GM21423 (cell line): ENCODE data around the gene HSD11B2.

Experiments used
- ATAC-seq: cut with Tn5 transposase; IDR thresholded peaks from one replicate; pipeline ENCODE4 v1.9.1; 2021; ENCODE audit warnings: mild to moderate bottlenecking, moderate library complexity; ENCODE audit not compliant: unreplicated experiment

The HSD11B2 gene

GRCh38 chr16:67430977-67431774 lies at the start of gene HSD11B2:
Gene HSD11B2 (plus strand): TSS chr16:67431121. CDS start chr16:67431249, 128 bp downstream.
- ATAC-seq = no peak

- no peak for ATAC-seq
Measured at GRCh38 chr16:67383284-67383683, 47.6 kb upstream of the HSD11B2 start.

GRCh38 chr16:67384778-67385510 lies 46.0 kb upstream of the HSD11B2 start:
- no peak for ATAC-seq

- ATAC-seq = no peak
Measured at GRCh38 chr16:67386861-67387455, 44.0 kb upstream of the HSD11B2 start.

- no peak for ATAC-seq
Measured at GRCh38 chr16:67387479-67388079, 43.3 kb upstream of the HSD11B2 start.

GRCh38 chr16:67388191-67388590 lies 42.7 kb upstream of the HSD11B2 start:
- ATAC-seq = no peak

- ATAC-seq = no peak
Measured at GRCh38 chr16:67388591-67388990, 42.3 kb upstream of the HSD11B2 start.

GRCh38 chr16:67389911-67390815 lies 40.8 kb upstream of the HSD11B2 start:
- no peak for ATAC-seq

- ATAC-seq = no peak
Measured at GRCh38 chr16:67390816-67391423, 40.0 kb upstream of the HSD11B2 start.

- ATAC-seq = no peak
Measured at GRCh38 chr16:67391424-67392300, 39.3 kb upstream of the HSD11B2 start.

GRCh38 chr16:67392301-67393059 lies 38.4 kb upstream of the HSD11B2 start:
- ATAC-seq = no peak

- no peak for ATAC-seq
Measured at GRCh38 chr16:67393111-67393787, 37.7 kb upstream of the HSD11B2 start, which contains the start of gene TPPP3. Gene TPPP3 (minus strand): TSS chr16:67393498. CDS start chr16:67391111, 2,387 bp downstream.

- ATAC-seq = no peak
Measured at GRCh38 chr16:67393788-67394154, 37.1 kb upstream of the HSD11B2 start.

GRCh38 chr16:67394155-67395104 lies 36.5 kb upstream of the HSD11B2 start:
- ATAC-seq = no peak

GRCh38 chr16:67395105-67395457 lies 35.8 kb upstream of the HSD11B2 start:
- ATAC-seq = no peak

GRCh38 chr16:67395458-67396158 lies 35.3 kb upstream of the HSD11B2 start:
- no peak for ATAC-seq
